Effector memory CD8-positive, alpha-beta T cell (primary cell): ENCODE data around the gene EMC9.
"Not testable (repeated sequence)": the region's sequence is repeated elsewhere in the genome, so short reads cannot be mapped to it uniquely, and the experiment has no call there.

Source experiments
- ATAC-seq: fragments of 150-1000 bp; cut with Tn5 transposase; replicated peaks from 2 replicates; pipeline ENCODE4 v1.10.0; 2021; ENCODE audit warnings: mild to moderate bottlenecking, moderate library complexity
- DNase-seq, 3 experiments: peaks; one replicate each; pipeline ENCODE4 v3.0.0; 2021
- H3K27ac Mint-ChIP-seq, 2 donors: one replicate each; pipeline ENCODE4 v1.8.0; 2022; ENCODE audit warnings: mild to moderate bottlenecking in 2 of 2, mixed read lengths in 2 of 2, moderate library complexity in 2 of 2
- H3K27me3 Mint-ChIP-seq, 2 donors: one replicate each; pipeline ENCODE4 v1.8.0; 2022; ENCODE audit warnings: mixed read lengths in 2 of 2
- H3K36me3 Mint-ChIP-seq: one replicate; pipeline ENCODE4 v1.8.0; 2022; ENCODE audit warnings: mild to moderate bottlenecking, moderate library complexity, mixed read lengths; ENCODE audit not compliant: insufficient read depth
- H3K4me1 Mint-ChIP-seq, 2 donors: one replicate each; pipeline ENCODE4 v1.8.0; 2022; ENCODE audit warnings: low read depth in 2 of 2, mixed read lengths in 2 of 2
- H3K4me3 Mint-ChIP-seq, 2 donors: one replicate each; pipeline ENCODE4 v1.8.0; 2022; ENCODE audit warnings: mild to moderate bottlenecking in 2 of 2, mixed read lengths in 2 of 2, moderate library complexity in 2 of 2
- H3K9me3 Mint-ChIP-seq, 2 donors: one replicate each; pipeline ENCODE4 v1.8.0; 2022; ENCODE audit warnings: mixed read lengths in 2 of 2

Gene EMC9

DNA sequence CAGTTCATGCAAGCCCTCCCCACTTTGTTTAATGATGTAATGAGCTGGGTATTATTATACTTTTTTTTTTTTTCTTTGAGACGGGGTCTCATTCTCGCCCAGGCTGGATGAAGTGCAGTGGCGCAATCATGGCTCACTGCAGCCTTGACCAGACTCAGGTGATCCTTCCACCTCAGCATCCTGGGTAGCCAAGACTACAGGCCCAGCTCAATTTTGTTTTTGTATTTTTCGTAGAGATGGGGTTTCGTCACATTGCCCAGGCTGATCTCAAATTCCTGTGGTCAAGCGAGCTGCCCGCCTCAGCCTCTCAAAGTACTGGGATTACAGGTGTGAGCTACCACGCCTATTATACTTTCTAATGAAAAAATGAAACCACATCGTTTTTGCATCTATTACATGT is 31.3 kb downstream of the EMC9 start:
- ATAC-seq = no peak
- Mint-ChIP-seq H3K4me3 (no peak overlapping the region), H3K4me1 (peaks cover 9 to 12% of the 10 kb centered on the region in 2 donors), H3K27ac (no peak overlapping the region), H3K36me3 (peaks cover 16% of the 10 kb centered on the region), H3K27me3 (no peaks in the 10 kb centered on the region), H3K9me3 (no peaks in the 10 kb centered on the region)
- no peak for DNase-seq

DNA sequence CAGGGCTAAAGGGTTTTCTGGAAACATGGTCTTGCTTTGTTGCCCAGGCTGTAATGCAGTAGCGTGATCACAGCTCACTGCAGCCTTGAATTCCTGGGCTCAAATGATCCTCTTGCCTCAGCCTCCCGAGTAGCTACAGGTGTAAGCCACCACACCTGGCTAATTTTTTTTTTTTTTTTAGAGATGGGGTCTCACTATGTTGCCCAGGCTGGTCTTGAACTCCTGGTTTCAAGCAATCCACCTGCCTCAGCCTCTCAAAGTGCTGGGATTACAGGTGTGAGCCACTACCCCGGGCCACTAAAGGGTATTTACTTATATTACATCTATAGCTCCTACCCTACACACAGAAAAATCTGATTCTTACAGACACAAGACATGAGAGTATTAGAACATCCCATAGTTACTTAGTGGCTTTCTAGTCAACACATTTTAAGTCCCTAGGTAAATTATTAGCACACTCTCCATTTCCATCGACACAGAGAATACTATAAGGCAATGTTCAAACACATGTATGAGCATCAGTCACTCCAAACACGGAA is 33.0 kb downstream of the EMC9 start:
- Mint-ChIP-seq H3K27me3 (no peaks in the 10 kb centered on the region), H3K27ac (peak overlapping the region; percentile 90 to 92), H3K4me3 (no peak overlapping the region), H3K4me1 (peaks cover 6 to 11% of the 10 kb centered on the region in 2 donors), H3K9me3 (no peaks in the 10 kb centered on the region), H3K36me3 (no peaks in the 10 kb centered on the region)
- no peak for DNase-seq
- ATAC-seq = no peak

DNA sequence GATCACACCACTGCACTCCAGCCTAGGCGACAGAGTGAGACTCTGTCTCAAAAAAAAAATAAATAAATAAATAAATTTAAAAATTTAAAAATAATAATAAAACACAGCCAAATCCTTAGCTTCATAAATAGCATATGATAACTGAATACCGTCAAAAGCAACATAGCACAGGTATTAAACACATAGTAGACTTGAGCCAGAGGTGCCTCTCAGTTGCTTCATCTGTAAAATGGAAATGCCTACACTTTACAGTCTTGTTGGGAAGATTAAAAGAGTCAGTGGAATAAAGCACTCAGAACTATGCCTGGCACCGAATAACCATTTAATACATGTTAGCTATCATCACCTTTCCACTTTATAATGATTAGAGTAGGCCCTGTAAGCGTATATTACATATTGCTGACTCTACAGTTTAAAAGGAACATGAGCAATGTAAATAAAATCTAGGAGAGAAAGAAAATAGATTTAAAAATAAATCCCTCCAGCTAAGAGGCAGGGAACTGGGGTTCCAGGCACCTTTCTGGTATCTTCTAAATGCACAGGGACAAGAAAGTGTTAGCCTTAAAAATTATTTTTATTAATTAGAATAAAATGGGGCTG is 34.6 kb downstream of the EMC9 start:
- ATAC-seq (no peak), DNase-seq (no peak)
- Mint-ChIP-seq H3K4me3 (no peak overlapping the region), H3K4me1 (peaks cover 6 to 11% of the 10 kb centered on the region in 2 donors), H3K27ac (no peak overlapping the region), H3K27me3 (no peaks in the 10 kb centered on the region), H3K9me3 (no peaks in the 10 kb centered on the region), H3K36me3 (no peaks in the 10 kb centered on the region)

DNA sequence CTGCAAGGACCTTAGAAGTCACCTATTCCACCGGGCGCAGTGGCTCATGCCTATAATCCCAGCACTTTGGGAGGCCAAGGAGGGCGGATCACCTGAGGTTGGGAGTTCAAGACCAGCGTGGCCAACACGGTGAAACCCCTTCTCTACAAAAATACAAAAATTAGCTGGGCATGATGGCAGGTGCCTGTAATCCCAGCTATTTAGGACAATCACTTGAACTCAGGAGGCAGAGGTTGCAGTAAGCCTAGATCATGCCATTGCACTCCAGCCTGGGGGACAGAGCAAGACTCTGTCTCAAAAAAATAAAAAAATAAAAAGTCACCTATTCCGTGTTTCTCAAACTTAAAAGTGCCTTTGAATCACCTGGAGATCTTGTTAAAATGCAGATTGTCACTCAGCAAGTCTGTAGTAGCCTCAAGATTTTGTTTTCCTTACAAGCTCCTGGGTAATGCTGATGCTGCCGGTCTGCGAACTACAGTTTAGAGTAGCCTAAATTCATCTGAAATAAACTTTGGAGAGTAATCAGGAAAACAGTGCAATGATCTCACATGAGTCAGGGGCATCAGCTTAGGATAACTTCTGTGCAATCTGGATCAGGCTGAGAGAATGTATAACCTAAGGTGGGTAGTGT is 35.7 kb downstream of the EMC9 start:
- H3K27me3 Mint-ChIP-seq, DNase-seq, H3K9me3 Mint-ChIP-seq, H3K27ac Mint-ChIP-seq, ATAC-seq, H3K36me3 Mint-ChIP-seq, H3K4me3 Mint-ChIP-seq: not testable (repeated sequence)
- H3K4me1 Mint-ChIP-seq = peaks cover 6 to 11% of the 10 kb centered on the region in 2 donors

DNA sequence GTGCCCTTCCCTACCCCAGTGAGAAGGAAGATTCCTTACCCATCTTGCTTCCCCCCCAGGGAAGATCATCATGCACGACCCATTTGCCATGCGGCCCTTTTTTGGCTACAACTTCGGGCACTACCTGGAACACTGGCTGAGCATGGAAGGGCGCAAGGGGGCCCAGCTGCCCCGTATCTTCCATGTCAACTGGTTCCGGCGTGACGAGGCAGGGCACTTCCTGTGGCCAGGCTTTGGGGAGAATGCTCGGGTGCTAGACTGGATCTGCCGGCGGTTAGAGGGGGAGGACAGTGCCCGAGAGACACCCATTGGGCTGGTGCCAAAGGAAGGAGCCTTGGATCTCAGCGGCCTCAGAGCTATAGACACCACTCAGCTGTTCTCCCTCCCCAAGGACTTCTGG is 37.9 kb downstream of the EMC9 start:
- H3K4me1 Mint-ChIP-seq = peaks cover under 1 to 4% of the 10 kb centered on the region in 2 donors
- H3K4me3 Mint-ChIP-seq = no peak overlapping the region
- peaks cover 11% of the 10 kb centered on the region for H3K36me3 Mint-ChIP-seq
- H3K27me3 Mint-ChIP-seq = no peaks in the 10 kb centered on the region
- H3K27ac Mint-ChIP-seq = peak overlapping the region in 1 of 2 donors; percentile 2
- no peaks in the 10 kb centered on the region for H3K9me3 Mint-ChIP-seq
- no peak for DNase-seq
- no peak for ATAC-seq

DNA sequence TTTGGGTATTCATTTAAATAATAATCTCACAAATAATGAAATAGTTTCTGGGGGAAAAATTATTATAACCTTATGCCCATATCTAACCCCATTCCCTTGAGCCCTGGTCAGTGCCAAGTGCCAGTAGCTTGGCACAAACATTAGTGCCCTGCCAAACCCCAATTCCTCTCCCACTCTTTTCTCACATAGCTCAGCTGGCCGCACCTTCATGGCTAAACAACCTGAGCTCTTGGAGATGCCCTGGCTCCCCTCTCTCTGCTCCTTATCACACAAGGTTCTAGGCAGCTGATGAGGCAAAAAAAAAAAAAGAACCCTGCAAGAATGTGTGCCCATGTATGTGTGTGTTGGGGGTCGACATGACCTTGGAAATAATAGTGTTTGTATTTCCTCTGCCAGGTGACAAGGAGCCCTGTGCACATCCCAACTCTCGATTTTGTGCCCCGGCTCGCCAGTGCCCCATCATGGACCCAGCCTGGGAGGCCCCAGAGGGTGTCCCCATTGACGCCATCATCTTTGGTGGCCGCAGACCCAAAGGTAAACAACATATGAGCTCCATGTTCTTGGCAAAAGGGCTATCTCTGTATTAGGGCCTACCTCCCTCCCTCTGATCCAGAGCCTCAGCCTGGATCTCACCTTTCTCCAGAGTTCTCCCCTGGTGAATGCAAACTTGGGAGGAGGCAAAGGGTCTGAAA is 38.9 kb downstream of the EMC9 start:
- Mint-ChIP-seq H3K27me3 (no peaks in the 10 kb centered on the region), H3K36me3 (peaks cover 11% of the 10 kb centered on the region), H3K27ac (peak overlapping the region in 1 of 2 donors; percentile 2), H3K4me1 (no peaks in the 10 kb centered on the region), H3K9me3 (no peaks in the 10 kb centered on the region), H3K4me3 (no peak overlapping the region)
- ATAC-seq (no peak), DNase-seq (no peak)

DNA sequence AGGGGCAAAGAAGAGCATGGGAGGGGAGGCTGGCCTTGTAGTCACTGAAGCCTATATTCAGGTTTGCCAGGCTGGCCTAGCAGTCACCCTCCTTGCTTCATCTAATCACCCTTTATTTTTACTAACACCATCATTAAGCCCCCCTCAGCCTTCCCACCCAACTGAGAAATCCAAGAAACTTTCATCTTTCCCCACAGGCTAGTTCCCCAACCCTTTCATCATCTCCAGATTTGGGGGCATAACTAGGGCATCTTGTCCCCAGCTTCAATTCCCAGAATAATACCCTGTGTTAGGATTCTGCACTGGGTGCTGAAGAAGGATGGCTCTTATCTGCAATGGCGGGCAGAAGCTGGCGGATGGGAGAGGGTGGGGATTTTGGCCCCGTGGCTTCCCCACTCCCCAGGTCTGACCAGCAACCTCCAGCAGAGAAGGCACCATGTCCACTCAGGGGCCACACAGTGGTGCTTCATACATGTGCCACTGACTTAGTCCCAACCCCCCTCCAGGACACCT is 40.4 kb downstream of the EMC9 start:
- Mint-ChIP-seq H3K4me3 (no peak overlapping the region), H3K27ac (peak overlapping the region in 1 of 2 donors; percentile 4), H3K27me3 (no peaks in the 10 kb centered on the region), H3K36me3 (peaks cover 11% of the 10 kb centered on the region), H3K9me3 (no peaks in the 10 kb centered on the region), H3K4me1 (peaks cover 0 to 4% of the 10 kb centered on the region in 2 donors)
- no peak for DNase-seq
- no peak for ATAC-seq

DNA sequence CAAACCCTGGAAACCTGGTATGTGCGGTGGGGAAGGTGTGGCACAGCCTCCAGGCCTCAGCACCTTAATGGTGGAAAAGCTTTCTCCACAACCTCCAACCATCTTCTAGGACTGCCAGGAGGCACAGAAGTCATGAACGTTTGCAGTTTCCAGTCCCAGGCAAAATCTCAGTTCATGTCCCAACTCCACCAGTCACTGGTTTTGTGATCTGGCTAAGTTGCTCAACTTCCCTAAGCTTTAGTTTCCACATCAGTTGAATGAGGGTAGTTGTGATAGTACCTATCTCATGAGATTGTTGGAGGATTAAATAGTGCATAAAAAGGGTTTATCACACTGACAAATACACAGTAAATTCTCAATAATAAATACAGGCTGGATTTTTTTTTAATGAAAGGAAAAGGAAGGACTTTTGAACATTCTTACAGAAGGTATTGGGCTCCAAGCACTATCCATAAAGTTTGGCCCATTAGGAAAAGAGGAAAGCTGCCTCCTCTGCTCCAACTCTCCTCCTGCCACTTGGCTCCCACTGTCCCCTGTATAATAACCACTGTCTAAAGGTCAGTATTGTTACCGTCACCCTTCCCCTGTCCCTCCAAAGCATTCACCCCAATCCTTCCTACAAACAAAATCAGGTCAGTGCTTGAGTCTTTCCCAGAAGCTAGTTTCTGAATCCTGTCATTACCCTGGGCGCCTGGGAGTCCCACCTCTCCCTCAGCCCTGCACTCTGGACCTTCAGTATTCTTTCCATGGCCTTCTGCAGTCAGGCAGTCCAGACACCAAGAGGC is 41.0 kb downstream of the EMC9 start:
- H3K27me3 Mint-ChIP-seq = no peaks in the 10 kb centered on the region
- peaks cover 11% of the 10 kb centered on the region for H3K36me3 Mint-ChIP-seq
- DNase-seq = no peak
- ATAC-seq = no peak
- no peaks in the 10 kb centered on the region for H3K9me3 Mint-ChIP-seq
- H3K27ac Mint-ChIP-seq = peak overlapping the region in 1 of 2 donors; percentile 4
- peaks cover 4 to 9% of the 10 kb centered on the region in 2 donors for H3K4me1 Mint-ChIP-seq
- no peak overlapping the region for H3K4me3 Mint-ChIP-seq

DNA sequence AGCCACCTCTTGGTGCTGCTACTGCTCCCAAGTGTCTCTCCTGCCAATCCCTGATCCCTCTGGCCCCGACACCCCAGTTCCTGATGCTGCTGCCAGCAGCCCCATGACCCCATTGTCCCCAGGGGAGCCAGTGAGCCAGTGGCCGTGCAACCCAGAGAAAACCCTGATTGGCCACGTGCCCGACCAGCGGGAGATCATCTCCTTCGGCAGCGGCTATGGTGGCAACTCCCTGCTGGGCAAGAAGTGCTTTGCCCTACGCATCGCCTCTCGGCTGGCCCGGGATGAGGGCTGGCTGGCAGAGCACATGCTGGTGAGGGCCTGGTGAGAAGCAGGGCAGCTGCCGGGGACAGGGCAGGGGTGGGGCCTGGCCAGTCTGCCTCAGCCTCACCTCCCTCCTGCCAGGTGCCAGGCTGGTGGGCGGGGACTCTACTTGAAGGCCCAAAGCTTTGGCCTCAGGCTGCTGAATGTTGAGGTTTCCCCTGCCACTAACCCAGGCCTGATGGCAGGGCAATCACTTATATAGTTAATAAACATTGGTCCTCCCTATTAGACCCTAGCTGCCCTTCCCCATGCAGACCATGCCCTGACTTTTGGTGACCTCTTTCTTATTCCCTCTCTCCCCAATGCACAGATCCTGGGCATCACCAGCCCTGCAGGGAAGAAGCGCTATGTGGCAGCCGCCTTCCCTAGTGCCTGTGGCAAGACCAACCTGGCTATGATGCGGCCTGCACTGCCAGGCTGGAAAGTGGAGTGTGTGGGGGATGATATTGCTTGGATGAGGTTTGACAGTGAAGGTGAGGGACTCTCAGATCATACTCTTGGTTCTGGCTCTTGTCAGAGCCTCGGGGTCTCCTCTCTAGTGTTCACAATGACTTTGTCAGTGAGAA is 42.2 kb downstream of the EMC9 start:
- Mint-ChIP-seq H3K4me3 (no peak overlapping the region), H3K27ac (no peak overlapping the region), H3K9me3 (no peaks in the 10 kb centered on the region), H3K27me3 (no peaks in the 10 kb centered on the region), H3K36me3 (peaks cover 15% of the 10 kb centered on the region), H3K4me1 (peaks cover 14 to 17% of the 10 kb centered on the region in 2 donors)
- no peak for ATAC-seq
- DNase-seq = no peak

DNA sequence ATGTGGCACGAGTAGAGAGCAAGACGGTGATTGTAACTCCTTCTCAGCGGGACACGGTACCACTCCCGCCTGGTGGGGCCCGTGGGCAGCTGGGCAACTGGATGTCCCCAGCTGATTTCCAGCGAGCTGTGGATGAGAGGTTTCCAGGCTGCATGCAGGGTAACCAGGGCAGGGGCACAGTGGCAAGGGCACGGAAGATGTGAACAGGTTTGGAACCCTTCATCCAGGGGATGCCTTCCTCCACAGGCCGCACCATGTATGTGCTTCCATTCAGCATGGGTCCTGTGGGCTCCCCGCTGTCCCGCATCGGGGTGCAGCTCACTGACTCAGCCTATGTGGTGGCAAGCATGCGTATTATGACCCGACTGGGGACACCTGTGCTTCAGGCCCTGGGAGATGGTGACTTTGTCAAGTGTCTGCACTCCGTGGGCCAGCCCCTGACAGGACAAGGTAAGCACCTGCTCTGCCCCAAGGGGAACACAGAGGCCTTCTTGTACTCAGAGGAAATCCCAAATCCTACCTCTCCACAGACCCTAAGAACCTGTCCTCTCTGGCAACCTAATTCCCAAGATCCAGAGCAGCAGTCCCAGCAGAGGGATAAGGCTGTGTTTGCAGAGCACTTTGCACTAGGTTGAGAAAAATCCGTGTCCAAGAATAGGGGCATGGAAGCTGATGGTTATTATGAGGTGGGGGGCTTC is 43.0 kb downstream of the EMC9 start:
- H3K36me3 Mint-ChIP-seq = peaks cover 15% of the 10 kb centered on the region
- no peak overlapping the region for H3K4me3 Mint-ChIP-seq
- DNase-seq = no peak
- H3K27me3 Mint-ChIP-seq = no peaks in the 10 kb centered on the region
- peaks cover 17 to 20% of the 10 kb centered on the region in 2 donors for H3K4me1 Mint-ChIP-seq
- no peak for ATAC-seq
- peak overlapping the region in 1 of 2 donors; percentile 35 for H3K27ac Mint-ChIP-seq
- H3K9me3 Mint-ChIP-seq = no peaks in the 10 kb centered on the region

DNA sequence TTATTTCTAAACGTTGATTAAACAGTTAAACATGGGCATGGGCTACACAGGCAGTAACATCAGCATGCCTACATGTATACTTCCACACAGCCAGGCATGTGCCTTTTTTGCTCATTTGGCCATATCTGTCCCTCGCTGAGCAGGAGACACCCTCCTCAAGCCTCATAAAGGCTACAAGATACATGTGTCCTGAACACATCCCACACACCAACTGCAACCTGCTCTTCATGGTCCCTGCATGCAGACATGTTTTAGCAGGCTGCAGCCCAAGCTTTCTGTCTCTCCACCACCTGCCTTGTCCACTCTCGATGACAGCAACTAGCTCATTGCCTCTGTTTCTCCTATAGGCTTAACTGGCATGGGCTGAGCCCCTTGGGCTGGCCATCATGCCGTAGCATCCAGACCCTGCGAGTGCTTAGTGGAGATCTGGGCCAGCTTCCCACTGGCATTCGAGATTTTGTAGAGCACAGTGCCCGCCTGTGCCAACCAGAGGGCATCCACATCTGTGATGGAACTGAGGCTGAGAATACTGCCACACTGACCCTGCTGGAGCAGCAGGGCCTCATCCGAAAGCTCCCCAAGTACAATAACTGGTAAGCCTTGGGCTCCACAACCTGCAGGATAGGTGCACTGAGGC is 44.7 kb downstream of the EMC9 start:
- peak overlapping the region in 1 of 2 donors; percentile 24 for H3K4me3 Mint-ChIP-seq
- no peaks in the 10 kb centered on the region for H3K27me3 Mint-ChIP-seq
- H3K9me3 Mint-ChIP-seq = no peaks in the 10 kb centered on the region
- peaks cover 19% of the 10 kb centered on the region for H3K36me3 Mint-ChIP-seq
- peaks cover 24 to 29% of the 10 kb centered on the region in 2 donors for H3K4me1 Mint-ChIP-seq
- DNase-seq (no peak), ATAC-seq (no peak)
- H3K27ac Mint-ChIP-seq = no peak overlapping the region
